IMR-90 (cell line): ENCODE results near the gene PDZRN3.

Experiments used
- CEBPB ChIP-seq: IDR thresholded peaks from 2 replicates; pipeline ENCODE4 v1.6.1; 2012; ENCODE audit warnings: low read depth, low read length, improper control_type of control experiment
- CHD1 ChIP-seq: IDR thresholded peaks from 2 replicates; pipeline ENCODE4 v1.6.1; 2012; ENCODE audit warnings: low read depth, low read length, improper control_type of control experiment
- ELK1 ChIP-seq: fragments of 150-350 bp; IDR thresholded peaks from 2 replicates; pipeline ENCODE4 v1.6.1; 2016; ENCODE audit warnings: low read depth, mild to moderate bottlenecking, low read length, moderate library complexity, borderline replicate concordance
- MAFK ChIP-seq: IDR thresholded peaks from 2 replicates; pipeline ENCODE4 v1.6.1; 2012; ENCODE audit warnings: low read depth, low read length, improper control_type of control experiment
- MAZ ChIP-seq: IDR thresholded peaks from 2 replicates; pipeline ENCODE4 v1.6.1; 2012; ENCODE audit warnings: low read depth, mild to moderate bottlenecking, low read length, improper control_type of control experiment, moderate library complexity, borderline replicate concordance
- MXI1 ChIP-seq: IDR thresholded peaks from 2 replicates; pipeline ENCODE4 v1.6.1; 2012; ENCODE audit warnings: low read depth, mild to moderate bottlenecking, low read length, moderate library complexity, borderline replicate concordance
- NFE2L2 ChIP-seq: fragments of 150-350 bp; IDR thresholded peaks from 2 replicates; pipeline ENCODE4 v1.6.1; 2016; ENCODE audit warnings: low read depth, mild to moderate bottlenecking, low read length
- POLR2A ChIP-seq: IDR thresholded peaks from 2 replicates; pipeline ENCODE4 v1.6.1; 2012; ENCODE audit warnings: mild to moderate bottlenecking, low read depth, low read length
- RAD21 ChIP-seq: IDR thresholded peaks from 2 replicates; pipeline ENCODE4 v1.6.1; 2012; ENCODE audit warnings: low read length, improper control_type of control experiment
- RCOR1 ChIP-seq: IDR thresholded peaks from 2 replicates; pipeline ENCODE4 v1.6.1; 2012; ENCODE audit warnings: mild to moderate bottlenecking, low read length, improper control_type of control experiment; ENCODE audit not compliant: insufficient replicate concordance
- SMC3 ChIP-seq: fragments of 150-350 bp; IDR thresholded peaks from 2 replicates; pipeline ENCODE4 v1.6.1; 2016; ENCODE audit warnings: low read depth, mild to moderate bottlenecking, antibody characterized with exemption, low read length, moderate library complexity
- TF ChIP-seq, protein P1 (sequence below): conservative IDR thresholded peaks from 2 replicates; pipeline ENCODE4 v1.5.1; 2012; ENCODE audit warnings: mild to moderate bottlenecking, low read depth, low read length, improper control_type of control experiment
- TF ChIP-seq, protein P2 (sequence below): fragments of 150-350 bp; IDR thresholded peaks from 2 replicates; pipeline ENCODE4 v1.6.1; 2017; ENCODE audit warnings: mild to moderate bottlenecking, antibody characterized with exemption, low read length, low read depth

DNA sequence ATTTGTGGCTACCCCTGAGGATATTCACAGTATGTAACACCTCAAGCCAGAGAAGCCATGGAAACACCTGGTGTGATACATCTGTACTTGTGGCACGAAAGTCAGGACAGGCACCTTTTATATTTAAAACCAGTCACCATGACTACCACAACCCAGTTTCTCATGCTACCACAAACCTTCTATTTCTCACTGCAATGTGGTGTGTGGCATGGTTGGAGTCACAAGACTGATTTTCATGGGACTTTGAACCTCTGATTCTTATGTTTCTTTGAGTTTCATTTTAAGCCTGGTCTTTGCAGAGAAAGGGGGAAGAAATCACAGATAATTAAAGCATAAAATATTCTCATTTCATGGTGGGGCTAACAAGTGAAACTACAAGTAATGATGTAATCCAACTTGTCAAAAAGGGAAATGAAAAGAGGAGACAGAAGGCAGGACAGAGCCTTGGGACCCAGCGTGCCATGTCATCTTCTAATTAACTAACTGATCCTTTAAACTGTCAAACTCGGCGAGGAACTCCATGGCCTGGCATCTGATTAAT, 175.9 kb downstream of the PDZRN3 start:
- TF ChIP-seq MXI1 (no peak), SMC3 (no peak), NFE2L2 (no peak), MAFK (no peak), ELK1 (no peak), POLR2A (no peak), RAD21 (no peak), CEBPB (no peak), MAZ (no peak), CHD1 (no peak), RCOR1 (no peak)
- TF ChIP-seq, protein P1, sequence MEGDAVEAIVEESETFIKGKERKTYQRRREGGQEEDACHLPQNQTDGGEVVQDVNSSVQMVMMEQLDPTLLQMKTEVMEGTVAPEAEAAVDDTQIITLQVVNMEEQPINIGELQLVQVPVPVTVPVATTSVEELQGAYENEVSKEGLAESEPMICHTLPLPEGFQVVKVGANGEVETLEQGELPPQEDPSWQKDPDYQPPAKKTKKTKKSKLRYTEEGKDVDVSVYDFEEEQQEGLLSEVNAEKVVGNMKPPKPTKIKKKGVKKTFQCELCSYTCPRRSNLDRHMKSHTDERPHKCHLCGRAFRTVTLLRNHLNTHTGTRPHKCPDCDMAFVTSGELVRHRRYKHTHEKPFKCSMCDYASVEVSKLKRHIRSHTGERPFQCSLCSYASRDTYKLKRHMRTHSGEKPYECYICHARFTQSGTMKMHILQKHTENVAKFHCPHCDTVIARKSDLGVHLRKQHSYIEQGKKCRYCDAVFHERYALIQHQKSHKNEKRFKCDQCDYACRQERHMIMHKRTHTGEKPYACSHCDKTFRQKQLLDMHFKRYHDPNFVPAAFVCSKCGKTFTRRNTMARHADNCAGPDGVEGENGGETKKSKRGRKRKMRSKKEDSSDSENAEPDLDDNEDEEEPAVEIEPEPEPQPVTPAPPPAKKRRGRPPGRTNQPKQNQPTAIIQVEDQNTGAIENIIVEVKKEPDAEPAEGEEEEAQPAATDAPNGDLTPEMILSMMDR = no peak
- TF ChIP-seq, protein P2, sequence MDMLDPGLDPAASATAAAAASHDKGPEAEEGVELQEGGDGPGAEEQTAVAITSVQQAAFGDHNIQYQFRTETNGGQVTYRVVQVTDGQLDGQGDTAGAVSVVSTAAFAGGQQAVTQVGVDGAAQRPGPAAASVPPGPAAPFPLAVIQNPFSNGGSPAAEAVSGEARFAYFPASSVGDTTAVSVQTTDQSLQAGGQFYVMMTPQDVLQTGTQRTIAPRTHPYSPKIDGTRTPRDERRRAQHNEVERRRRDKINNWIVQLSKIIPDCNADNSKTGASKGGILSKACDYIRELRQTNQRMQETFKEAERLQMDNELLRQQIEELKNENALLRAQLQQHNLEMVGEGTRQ = no peak
